IPS-NIHi7 (cell line): ENCODE data around the gene ZNF76.

Experiments used
- DNase-seq: peaks from one replicate; pipeline ENCODE4 v3.0.0; 2012; ENCODE audit warnings: mixed read lengths; ENCODE audit errors: extremely low spot score

Gene ZNF76

DNA sequence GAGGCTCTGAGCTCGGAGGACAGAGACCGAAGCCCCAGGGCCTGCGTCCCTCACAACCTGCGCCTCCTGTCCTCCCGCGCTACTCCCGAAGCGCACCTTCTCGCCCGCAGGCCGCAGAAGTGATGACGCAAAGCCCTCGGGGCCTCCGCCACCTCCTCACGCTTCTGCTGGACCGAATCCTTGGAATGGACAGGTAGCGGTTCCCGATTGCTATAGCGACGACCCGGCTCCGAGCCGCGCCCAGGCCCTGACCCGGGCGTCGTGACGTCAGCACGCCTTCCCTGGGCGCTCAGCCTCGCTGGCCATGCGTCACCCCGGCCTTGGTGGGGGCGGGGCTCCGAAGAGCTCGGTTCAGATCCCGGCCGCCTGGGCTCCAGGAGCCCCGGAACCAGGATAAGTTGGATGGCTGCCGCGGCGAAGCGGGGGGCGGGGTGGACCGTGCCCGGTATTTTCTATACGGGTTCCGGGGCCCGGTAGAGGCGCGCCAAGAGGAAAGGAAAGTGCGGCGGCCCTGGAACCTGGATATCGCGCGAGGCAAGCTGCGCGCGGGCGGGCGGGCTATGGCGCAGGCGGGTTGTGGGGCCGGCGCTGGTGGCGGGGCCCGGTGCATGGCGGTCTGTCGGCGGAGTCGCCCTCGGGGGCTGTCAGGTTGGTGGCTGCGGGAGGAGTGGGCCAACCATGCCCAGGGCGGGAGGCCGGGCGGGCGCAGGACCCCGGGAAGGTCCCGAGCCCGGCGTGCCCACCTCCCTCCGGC, at the start of gene ZNF76:
Gene ZNF76 (plus strand): TSS at position 542 of the 754 bp plus-strand sequence. CDS start 21,417 bp downstream, outside the sequence.
- peak; percentile 100 for DNase-seq

DNA sequence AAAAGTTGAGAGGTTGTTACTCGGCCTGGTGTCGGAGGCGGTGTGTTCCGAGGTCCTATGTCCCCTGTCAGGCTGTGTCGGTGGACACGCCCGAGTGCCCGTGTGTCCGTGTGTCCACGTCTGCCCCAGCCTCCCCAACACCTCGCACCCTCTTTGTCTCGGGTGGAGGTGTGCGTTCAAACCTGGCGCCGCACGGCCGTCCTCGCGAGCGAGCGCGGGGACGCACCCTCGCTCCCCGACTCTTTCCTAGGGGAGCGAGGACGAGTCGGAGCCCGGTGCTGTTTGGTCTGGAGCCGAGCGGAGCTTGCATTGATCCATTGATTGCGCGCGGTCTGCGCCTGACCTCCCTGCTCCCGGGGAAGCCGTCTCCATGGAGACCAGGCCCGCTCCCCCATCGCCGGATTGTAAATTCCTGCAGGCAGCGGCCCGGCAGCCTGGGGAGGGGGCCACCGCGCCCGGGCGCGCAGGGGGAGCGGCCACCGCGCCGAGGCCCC, 46.2 kb upstream of the ZNF76 start:
- DNase-seq, result peak; percentile 87

DNA sequence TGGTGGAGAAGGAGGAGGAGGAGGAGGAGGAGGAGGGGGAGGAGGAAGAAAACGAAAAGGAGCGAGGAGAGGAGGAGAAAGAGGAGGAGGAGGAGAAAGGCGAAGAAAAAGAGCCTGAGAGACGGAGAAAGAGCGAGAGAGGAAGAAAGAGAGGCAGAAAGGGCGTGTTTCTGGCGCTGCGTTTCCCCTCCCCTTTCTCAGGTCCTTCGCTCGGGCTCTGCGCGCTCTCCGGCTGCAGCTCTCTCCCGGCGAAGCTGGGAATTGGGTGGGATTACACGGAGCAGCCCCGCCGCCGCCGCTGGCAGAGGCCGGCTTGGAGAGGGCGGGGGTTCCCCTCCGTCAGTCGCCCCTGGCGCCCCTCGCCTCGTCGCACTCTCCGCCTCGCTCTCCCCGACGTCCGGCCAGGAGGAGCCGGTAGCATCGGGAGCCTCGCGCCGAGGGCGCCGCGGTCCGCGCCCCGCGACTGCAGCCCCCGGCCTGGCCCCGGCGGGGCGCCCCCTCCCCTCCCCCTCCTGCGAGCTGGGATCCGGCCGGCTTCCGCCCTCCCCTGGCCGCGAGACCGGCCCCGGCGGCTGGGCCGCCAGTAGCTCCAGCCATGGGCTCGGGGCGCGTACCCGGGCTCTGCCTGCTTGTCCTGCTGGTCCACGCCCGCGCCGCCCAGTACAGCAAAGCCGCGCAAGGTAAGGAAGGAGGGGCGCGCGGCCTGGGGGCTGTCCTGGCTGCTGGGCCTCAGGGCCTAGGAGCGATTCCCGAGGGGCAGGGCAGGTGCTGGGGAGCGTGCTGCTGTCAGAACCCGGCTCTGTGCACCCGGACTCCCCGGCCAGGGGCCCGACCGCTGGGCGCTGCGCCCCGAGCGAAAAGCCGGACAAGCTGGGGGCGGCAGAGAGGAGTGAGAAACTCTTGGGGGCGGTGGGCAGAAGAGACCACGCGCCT, 45.4 kb upstream of the ZNF76 start, which contains the start of gene SCUBE3:
Gene SCUBE3 (plus strand): TSS at position 133 of the 933 bp plus-strand sequence. CDS start 463 bp downstream, at position 596.
- DNase-seq, result peak; percentile 80

DNA sequence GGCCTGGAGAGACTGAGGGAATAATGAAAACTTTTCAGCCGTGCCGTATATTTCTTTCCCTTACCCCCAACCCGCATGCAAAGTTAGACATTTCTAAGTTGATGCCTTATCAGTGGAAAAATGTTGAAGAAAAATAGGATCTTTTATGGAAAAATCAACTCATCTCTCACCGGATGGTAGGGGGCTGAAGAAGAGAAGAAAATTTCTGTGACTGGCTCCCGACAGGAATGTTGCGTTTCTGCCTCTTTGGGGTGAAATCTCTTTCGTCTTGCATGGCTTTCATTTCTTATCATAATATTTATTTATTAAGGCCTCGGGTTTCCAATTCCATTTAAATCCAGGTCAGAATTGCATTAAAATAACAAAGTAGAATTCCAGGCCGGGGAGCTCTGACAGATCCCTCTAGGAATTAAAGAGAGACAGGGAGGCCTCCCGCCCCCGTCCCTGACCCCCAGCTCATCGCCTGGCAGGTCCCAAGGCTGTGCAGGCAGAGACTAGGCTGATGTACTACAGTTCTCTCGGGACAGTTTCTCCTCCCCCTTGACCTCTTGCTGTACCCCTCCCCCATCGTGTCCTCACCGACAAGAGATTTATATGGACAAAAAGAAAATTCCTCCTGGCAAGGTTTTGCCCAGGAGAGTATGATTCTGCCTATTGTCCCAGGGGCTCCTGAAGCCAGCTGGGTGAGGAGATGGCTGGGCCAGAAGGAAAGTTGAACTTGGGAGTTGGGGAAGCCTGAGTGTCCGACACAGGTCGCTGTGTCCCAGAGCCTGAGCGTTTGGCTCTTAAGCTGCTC, 44.5 kb upstream of the ZNF76 start:
- peak; percentile 59 for DNase-seq

DNA sequence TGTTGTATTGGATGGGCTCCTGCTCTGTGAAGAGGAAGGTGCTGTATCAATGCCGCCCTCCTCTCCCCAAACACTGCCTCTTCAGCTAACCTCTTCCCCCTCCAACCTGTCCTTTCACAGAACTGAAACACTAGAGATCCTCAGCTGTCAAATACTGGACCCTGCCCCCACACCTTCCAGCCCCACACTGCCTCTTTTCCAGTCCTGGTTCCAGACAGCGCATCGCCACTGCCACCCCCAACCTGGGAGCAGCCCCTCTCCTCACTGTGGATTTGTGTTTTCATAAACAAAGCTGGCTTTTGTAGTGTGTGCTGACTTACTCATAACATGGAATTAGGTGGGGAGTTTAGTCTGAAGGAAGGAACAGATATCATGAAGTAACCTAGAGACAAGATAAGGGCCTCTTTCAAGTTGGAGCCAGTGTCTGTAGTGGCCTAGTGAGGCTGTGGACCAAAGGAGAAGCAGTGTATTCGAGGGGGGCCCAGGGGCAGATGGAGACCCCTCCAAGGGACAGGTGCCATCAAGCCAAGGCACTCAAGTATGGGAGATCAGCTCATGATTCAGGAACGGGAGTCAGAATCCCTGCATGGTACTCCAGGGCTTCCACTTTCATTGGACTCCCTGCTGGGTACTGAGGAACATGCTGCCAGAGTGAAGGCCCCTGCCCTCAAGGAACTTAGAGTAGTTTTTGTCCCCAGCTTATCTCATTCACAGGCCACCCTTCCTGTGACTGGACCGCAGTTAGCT, 43.7 kb upstream of the ZNF76 start:
- DNase-seq, result no peak

DNA sequence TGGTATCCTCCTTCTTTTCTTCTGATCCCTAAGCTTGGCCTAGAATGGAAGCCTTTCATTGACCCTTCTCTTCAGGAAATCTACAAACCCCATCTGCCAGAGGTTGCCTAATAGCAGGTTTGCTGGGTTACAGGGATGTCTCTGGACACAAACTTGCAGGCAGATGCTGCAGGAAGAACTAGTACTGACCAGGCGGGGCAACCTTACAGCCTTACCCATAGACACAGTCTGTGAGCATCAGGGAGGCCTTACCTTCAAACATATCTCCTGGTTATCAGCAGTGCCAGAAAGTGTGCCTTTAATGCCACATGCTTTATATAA, 43.2 kb upstream of the ZNF76 start:
- DNase-seq, result no peak

DNA sequence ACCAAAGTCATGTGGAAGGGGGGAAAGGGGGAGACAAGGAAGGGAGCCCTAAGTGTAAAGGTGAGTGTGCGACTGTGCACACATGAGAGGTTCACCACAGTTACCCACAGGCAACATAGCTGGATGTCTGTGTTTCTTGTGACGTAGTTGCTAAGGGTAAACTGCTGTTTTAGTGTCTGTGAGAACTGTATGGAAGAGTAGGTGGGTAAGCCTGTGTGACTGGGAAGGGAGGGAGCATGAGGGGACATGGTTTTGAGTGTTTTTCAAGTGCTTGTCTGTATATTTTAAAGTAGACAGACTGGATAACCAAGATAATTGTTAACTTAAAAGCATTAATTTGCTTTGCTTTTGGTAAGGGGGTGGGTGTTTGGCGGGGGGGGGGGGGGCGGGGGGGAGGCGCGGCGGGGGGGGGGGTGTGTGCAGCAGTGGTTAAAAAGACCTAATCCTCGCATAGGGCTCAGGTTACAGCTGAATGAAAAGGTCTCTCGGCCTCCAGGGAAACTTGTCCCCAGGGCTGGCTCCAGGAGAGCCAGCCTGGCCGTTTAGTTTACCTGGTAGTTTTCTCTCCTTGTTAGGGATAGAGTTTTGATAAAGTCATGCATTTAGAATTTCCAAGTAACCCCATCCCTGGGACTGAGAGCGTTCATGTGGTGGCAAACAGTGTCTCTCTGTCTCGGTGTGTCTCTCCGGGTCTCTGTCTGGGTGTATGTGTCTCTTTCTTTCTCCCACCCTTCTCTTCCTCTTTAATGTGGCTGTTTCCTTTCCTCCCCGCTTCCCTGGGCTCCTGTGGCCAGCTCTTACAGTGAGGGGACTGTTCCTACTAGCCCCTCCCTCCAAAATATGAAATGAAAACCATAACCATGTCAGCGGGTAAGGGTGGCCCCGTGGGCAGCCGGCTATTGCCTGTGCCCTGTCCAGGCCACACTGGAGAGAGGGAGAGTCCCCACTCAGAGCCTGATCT, 42.4 kb upstream of the ZNF76 start:
- DNase-seq, result peak; percentile 57

DNA sequence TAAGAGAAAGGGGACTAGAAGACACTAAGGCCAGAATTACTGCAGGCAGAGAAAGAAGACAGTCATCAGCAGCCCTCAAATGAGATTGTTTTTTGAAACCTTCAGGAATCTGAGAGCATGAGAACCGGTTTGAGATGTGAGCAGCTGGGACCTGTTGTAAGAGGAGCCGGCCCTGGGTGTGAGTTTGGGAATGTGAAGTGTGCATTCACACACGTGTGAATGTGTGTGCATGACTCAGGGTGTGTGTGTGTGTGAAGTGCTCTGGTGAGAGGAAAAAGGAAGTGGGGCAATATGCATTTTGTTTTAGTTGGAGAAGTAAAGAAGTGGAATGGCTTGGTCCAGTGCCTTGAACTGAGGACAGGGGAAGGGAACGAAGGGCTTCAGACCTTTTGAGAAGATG, 41.5 kb upstream of the ZNF76 start:
- no peak for DNase-seq

DNA sequence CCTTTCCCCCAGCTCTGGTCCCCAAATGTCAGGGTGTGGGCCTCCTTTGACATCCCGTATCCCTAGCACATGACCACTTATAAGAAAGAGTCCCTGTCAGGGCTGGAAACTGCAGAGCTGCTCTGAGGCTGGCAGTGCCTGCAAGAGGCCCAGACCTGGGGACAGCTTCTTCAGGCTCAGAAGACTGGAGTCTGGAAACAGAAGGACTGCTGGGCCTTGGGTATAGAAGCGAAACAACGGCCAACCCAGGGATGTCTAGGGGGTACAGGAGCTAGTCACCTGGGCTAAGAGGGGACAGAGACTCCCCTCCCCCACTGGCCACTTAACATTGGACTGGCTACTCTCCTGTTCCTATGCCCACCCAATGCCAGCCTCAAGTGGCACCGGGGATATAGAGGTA, 41.1 kb upstream of the ZNF76 start:
- no peak for DNase-seq

DNA sequence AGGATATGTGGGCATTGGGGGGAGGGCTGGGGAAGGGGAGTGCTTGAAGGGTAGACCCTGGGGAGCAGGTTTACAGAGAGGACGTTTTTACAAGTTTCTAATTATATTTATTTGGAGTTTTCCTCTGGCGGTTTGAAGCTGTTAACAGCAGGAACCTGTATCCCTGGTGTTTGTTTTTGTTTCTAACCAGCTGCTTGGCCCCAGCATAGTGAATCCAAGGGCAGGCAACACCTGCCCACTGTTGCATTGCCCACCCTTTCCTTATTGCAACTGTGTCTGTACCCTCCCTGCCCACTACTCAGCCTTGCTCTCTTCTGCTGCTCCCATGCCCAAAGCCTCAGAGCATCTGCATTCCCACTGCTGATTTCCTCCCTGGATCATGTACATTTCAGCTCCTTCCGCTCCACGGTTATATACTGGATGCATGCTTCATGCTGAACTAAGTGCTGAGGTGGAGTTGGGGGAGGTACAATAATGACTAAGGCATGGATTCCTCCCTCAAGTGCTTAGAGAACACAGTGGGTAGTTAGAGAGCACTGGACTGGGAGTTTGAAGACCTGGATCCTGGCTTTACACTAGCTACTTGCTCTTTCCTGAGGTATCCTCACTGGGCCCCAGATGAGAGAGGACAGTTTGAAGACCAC, 39.7 kb upstream of the ZNF76 start:
- no peak for DNase-seq

DNA sequence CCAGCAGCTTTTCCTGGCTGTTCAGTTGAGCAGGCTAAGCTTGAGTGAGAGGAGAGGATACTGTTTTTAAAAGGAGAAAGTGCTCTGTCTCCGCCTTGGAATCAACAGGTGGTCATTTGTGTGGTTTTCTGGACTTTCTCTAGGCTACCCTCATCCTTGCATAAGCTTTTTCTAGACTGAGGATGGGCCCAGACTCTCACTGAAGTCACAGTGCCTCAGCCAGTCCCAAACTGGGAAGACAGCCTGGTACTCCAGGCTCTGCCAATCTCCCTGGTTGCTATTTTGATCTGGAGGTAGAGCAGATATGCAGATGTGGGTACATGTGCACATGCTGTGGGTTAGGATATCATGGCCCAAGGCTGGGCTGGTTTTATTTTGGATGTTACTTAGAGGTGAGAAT, 38.8 kb upstream of the ZNF76 start:
- no peak for DNase-seq

DNA sequence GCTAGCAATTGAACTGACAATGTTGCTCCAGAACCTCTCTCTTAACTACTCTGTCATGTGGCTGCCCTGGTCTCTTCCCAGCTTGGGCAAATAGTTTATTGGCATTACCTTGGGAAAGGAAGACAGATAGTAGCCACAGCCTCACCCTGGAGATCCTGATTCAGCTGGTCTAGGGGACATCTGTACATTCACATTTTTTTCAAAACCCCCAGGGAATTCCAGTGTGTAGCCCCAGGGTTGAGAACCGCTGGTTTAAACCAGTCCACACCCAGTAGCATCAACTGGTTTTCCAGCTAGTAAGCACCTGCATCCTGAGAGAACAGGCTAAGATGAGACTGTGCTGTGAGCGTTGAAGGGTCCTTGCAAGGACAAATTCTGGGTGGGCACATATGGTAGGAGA, 36.1 kb upstream of the ZNF76 start:
- DNase-seq, result no peak

DNA sequence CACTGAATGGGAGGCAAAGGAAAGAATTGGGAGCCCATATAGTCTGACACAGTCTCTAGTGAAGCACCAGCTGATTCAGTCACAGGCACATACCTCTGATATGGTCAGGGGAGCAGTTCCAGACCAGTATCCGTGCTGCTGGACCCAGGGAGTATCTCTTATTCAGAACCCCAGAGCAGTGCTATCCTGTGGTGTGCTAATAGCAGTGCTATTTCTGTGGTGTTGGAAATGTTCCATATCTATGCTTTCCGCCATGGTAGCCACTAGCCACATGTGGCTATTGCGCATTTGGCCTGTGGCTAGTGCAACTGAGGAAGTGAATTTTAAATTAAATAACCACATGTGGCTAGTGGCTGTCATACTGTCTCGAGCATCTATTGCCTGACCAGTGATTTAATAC, 34.8 kb upstream of the ZNF76 start:
- no peak for DNase-seq

DNA sequence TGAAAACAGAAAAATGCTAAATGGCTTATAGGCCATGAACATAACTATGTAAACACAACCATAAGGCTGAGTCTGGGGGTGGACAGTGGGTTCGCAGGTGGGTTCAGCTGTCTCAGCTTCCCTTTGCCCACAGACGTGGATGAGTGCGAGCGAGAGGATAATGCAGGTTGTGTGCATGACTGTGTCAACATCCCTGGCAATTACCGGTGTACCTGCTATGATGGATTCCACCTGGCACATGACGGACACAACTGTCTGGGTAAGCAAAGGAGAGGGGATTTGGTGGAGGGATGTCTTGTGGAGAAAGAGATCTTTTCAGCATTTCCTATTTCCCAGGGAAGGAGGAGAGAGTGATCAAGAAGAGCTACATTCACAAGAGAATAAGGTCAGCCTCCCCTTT, 31.1 kb upstream of the ZNF76 start:
- no peak for DNase-seq

DNA sequence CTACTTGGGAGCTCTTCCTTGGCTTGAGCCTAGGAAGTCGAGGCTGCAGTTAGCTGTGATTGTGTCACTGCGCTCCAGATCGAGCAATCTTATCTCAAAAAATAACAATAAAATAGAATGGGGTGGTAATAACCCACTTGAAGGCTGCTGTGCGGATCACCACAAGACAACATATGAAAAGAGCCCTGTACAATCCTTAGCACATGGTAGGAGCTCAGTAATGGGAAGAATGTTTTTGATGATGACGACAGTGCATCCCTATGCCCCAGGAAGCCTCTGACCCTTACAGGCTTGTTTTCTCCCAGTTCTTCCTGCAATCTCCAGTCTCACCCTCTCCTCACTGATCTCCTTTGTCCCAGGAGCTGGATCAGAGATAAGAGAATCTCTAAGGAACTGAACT, 30.2 kb upstream of the ZNF76 start:
- DNase-seq, result no peak

DNA sequence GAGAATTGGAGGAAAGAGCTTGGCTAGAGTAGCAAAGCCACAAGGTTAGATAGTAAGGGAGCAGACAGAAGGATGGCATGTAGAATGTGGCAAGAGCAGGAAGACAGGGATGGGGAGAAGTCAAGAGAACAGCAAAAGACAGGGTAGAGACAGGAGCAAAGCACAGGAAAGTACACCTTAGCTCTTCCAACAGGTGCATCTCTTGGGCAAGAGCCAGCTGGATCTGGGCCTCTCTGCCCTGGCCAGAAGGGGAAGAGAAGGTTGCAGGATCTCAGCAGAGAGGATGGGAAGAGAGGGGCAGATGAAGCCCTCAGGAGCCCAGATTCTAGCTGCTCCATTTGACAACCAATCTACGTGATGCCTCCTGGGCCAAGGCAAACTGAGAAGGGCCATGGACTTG, 29.0 kb upstream of the ZNF76 start:
- no peak for DNase-seq

DNA sequence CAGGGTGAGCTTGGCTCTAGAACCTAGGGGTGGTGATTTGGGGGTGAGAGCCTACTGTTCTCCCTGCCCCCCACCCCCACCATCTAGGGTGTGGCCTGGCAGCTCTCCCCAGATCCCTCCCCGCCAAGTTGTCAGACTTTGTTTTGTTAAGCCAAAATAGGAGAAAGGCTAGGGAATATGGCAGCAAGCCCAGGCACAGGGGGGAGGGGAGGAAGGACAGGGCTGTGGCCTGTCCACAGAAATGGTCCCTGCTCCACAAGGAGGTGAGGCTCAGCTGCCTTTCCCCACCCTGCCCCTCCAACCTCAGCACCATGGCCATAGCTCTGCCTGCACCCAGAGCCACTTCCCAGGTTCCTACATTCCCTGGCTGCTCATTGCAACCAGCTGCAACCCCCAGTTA, 28.6 kb upstream of the ZNF76 start:
- no peak for DNase-seq

DNA sequence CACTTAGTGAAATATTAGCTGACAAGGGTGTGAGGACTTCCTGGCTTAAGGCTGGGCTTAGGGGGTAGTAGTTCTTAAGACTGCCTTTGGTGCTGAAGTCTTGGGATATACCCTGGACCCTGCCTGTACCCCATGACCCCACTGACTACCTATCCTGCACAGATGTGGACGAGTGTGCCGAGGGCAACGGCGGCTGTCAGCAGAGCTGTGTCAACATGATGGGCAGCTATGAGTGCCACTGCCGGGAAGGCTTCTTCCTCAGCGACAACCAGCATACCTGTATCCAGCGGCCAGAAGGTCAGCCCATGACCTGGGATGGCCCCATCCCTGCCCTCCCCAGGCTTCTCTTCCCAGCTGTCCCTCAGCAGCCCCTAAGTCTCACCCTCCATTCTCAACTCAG, 28.0 kb upstream of the ZNF76 start:
- DNase-seq, result no peak

DNA sequence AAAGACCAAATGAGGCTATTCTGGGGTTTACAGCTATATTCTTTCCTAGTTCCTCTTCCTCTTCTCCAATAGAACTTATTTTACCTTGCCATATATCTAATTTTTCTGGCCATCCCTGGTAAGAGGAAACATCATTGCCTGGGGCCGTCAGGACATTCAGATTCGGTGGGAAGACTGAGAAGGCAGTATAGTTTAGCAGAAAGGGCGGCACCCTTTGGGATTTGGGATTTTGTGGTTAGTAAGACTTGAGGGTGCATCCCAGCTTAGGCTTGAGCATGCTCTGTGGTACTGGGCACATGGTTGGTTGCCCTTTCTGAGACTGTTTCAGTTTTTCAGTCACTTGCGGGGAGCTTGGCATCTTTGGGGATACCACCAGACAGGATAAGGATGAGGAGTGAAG, 24.6 kb upstream of the ZNF76 start:
- no peak for DNase-seq

DNA sequence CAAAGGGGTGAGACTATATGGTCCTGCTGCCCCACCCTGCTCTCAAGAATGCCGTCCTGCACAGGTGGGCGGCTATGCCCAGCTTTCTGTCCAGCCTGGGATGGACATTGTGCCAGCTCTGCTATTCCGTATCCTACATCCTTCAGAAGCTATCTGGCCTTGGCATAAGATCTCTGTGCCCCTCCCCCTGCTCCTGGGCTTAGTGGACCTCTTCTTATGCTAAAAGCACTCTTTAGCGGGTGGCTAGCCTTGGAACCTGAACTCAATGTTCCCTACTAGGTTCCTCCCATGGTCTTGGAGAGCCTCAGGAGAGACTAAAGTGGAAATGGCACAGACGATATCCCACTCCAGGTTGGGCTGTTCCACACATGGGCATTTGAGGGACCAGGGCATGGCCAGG, 23.3 kb upstream of the ZNF76 start:
- DNase-seq, result no peak
